Lower leg skin (tissue), 3 donors: ENCODE measurements around the gene GNL3.

Source experiments
- CTCF ChIP-seq, 3 donors: fragments of 450-650 bp; IDR thresholded peaks; one replicate each; pipeline ENCODE4 v1.5.1; 2016; ENCODE audit warnings: antibody characterized with exemption in 3 of 3, mild to moderate bottlenecking in 3 of 3, moderate library complexity in 2 of 3
- POLR2A ChIP-seq, 2 donors: fragments of 450-650 bp; IDR thresholded peaks; one replicate each; pipeline ENCODE4 v1.6.1; 2016 to 2017; ENCODE audit warnings: antibody characterized with exemption in 2 of 2, mild to moderate bottlenecking in 1 of 2, moderate library complexity in 1 of 2

GRCh38 chr3:52712291-52713212, 26.7 kb downstream of the GNL3 start:
- TF ChIP-seq CTCF (IDR thresholded peaks at IDR 0.05) (no peak), POLR2A (IDR thresholded peaks at IDR 0.05) (no peak)
